Measurements from ENCODE around the gene CLSTN2.
"Not testable (repeated sequence)": the region's sequence is repeated elsewhere in the genome, so short reads cannot be mapped to it uniquely, and the experiment has no call there.

The CLSTN2 gene

GRCh38 chr3:140416666-140417065 lies 481.7 kb downstream of the CLSTN2 start:
- no peak for TF ChIP-seq CTCF (conservative IDR thresholded peaks at IDR 0.05; ENCODE audit: low read depth, low read length)
- Histone ChIP-seq H3K36me3 (ENCODE audit: insufficient read depth) (no peaks in the 10 kb centered on the region), H4K20me1 (ENCODE audit: insufficient read depth) (no peaks in the 10 kb centered on the region), H3K9ac (no peak overlapping the region), H3K27me3 (ENCODE audit: insufficient read depth, low read depth) (no peaks in the 10 kb centered on the region), H3K79me2 (ENCODE audit: insufficient read depth, low read depth) (no peaks in the 10 kb centered on the region), H3K4me3 (IDR thresholded peaks at IDR 0.05; ENCODE audit: insufficient read depth, low read depth, low read length) (no peak overlapping the region), H3K4me1 (ENCODE audit: low read depth, poor library complexity, severe bottlenecking) (no peaks in the 10 kb centered on the region), H2AFZ (ENCODE audit: low read depth) (no peak overlapping the region), H3K4me2 (no peak overlapping the region), H3K27ac (no peak overlapping the region)

DNA sequence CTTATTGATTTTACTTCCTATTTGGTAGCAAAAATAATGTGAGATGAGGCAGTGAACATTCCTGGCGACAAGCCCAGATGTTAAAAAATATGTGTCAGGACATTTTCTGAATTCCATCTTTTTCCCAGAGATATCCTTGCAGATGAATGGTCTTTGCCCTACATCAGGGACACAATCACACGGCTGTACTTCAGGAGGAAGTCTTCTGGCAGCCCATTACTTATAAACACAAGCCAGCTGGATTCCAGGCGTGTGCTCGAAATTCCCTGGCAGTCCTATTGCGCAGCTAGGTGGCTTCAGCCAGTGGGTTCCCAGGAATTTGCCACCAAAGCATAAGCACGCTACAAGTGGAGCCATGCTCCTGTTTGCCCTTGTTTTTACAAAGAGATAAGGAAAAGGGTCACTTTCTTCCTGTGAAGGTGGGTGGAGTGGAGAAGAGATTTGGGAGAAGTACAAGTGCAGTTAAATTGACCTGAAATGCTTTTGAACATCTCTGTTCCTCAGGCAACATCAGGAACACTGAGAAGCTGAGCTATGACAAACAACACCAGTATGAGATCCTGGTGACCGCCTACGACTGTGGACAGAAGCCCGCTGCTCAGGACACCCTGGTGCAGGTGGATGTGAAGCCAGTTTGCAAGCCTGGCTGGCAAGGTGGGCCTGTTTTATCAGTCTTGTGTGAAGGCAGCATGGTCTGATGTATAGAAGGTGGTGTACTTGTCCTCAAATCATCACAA lies 485.8 kb downstream of the CLSTN2 start:
- H3K36me3 ChIP-seq (ENCODE audit: insufficient read depth), result no peaks in the 10 kb centered on the region
- no peak overlapping the region for H2AFZ ChIP-seq (ENCODE audit: low read depth)
- H4K20me1 ChIP-seq (ENCODE audit: insufficient read depth), result no peaks in the 10 kb centered on the region
- no peak overlapping the region for H3K4me3 ChIP-seq (IDR thresholded peaks at IDR 0.05; ENCODE audit: insufficient read depth, low read depth, low read length)
- H3K27ac ChIP-seq, result no peak overlapping the region
- no peak overlapping the region for H3K4me2 ChIP-seq
- TF ChIP-seq CTCF (conservative IDR thresholded peaks at IDR 0.05; ENCODE audit: low read depth, low read length), result no peak
- H3K9ac ChIP-seq, result no peak overlapping the region
- no peaks in the 10 kb centered on the region for H3K4me1 ChIP-seq (ENCODE audit: low read depth, poor library complexity, severe bottlenecking)
- no peaks in the 10 kb centered on the region for H3K79me2 ChIP-seq (ENCODE audit: insufficient read depth, low read depth)
- H3K27me3 ChIP-seq (ENCODE audit: insufficient read depth, low read depth), result no peaks in the 10 kb centered on the region

- no peaks in the 10 kb centered on the region for H3K4me1 ChIP-seq (ENCODE audit: low read depth, poor library complexity, severe bottlenecking)
- H3K9ac ChIP-seq, result no peak overlapping the region
- TF ChIP-seq CTCF (conservative IDR thresholded peaks at IDR 0.05; ENCODE audit: low read depth, low read length), result no peak
- no peak overlapping the region for H3K4me2 ChIP-seq
- no peaks in the 10 kb centered on the region for H3K79me2 ChIP-seq (ENCODE audit: insufficient read depth, low read depth)
- H3K27ac ChIP-seq, result no peak overlapping the region
- no peaks in the 10 kb centered on the region for H3K36me3 ChIP-seq (ENCODE audit: insufficient read depth)
- H4K20me1 ChIP-seq (ENCODE audit: insufficient read depth), result no peaks in the 10 kb centered on the region
- H2AFZ ChIP-seq (ENCODE audit: low read depth), result no peak overlapping the region
- no peak overlapping the region for H3K4me3 ChIP-seq (IDR thresholded peaks at IDR 0.05; ENCODE audit: insufficient read depth, low read depth, low read length)
- H3K27me3 ChIP-seq (ENCODE audit: insufficient read depth, low read depth), result no peaks in the 10 kb centered on the region
Measured at GRCh38 chr3:140421884-140422283, 486.9 kb downstream of the CLSTN2 start.

GRCh38 chr3:140423146-140423545 lies 488.2 kb downstream of the CLSTN2 start:
- Histone ChIP-seq H3K36me3 (ENCODE audit: insufficient read depth) (no peaks in the 10 kb centered on the region), H3K79me2 (ENCODE audit: insufficient read depth, low read depth) (no peaks in the 10 kb centered on the region), H4K20me1 (ENCODE audit: insufficient read depth) (no peaks in the 10 kb centered on the region), H3K4me3 (IDR thresholded peaks at IDR 0.05; ENCODE audit: insufficient read depth, low read depth, low read length) (no peak overlapping the region), H3K4me2 (no peak overlapping the region), H3K27me3 (ENCODE audit: insufficient read depth, low read depth) (no peaks in the 10 kb centered on the region), H3K9ac (no peak overlapping the region), H2AFZ (ENCODE audit: low read depth) (no peak overlapping the region), H3K4me1 (ENCODE audit: low read depth, poor library complexity, severe bottlenecking) (no peaks in the 10 kb centered on the region), H3K27ac (no peak overlapping the region)
- TF ChIP-seq CTCF (conservative IDR thresholded peaks at IDR 0.05; ENCODE audit: low read depth, low read length), result no peak

GRCh38 chr3:140423574-140423973 lies 488.6 kb downstream of the CLSTN2 start:
- not testable (repeated sequence) for H3K79me2 ChIP-seq (ENCODE audit: insufficient read depth, low read depth); H3K9ac ChIP-seq; H3K4me2 ChIP-seq; H4K20me1 ChIP-seq (ENCODE audit: insufficient read depth); H3K36me3 ChIP-seq (ENCODE audit: insufficient read depth); H3K4me1 ChIP-seq (ENCODE audit: low read depth, poor library complexity, severe bottlenecking); H3K27ac ChIP-seq; H2AFZ ChIP-seq (ENCODE audit: low read depth); H3K27me3 ChIP-seq (ENCODE audit: insufficient read depth, low read depth); H3K4me3 ChIP-seq (IDR thresholded peaks at IDR 0.05; ENCODE audit: insufficient read depth, low read depth, low read length)
